Prostate gland (tissue), 2 donors: ENCODE measurements around the gene VSIG2.

Experiments
- POLR2A ChIP-seq: fragments of 450-650 bp; IDR thresholded peaks from one replicate; pipeline ENCODE4 v1.6.1; 2016; ENCODE audit warnings: antibody characterized with exemption, mild to moderate bottlenecking
- POLR2AphosphoS5 ChIP-seq: sonication (generic); formaldehyde crosslinking; IDR thresholded peaks from one replicate; pipeline ENCODE4 v1.6.1; 2017; ENCODE audit warnings: antibody characterized with exemption
- TF ChIP-seq, protein P1 (sequence below), 4 experiments: fragments of 200-600 bp in 2 of 4; fragments of 450-650 bp in 2 of 4; sonication (generic) in 2 of 4; IDR thresholded peaks; 1 replicate in 3 of 4; 2 replicates in 1 of 4; pipeline ENCODE4 v1.5.1; 2016 to 2019; ENCODE audit warnings: antibody characterized with exemption in 4 of 4, mild to moderate bottlenecking in 2 of 4, moderate library complexity in 2 of 4

GRCh38 chr11:124766156-124766555 is 14.1 kb upstream of the VSIG2 start:
- TF ChIP-seq POLR2AphosphoS5: no peak
- no peak for TF ChIP-seq POLR2A
- TF ChIP-seq, protein P1, sequence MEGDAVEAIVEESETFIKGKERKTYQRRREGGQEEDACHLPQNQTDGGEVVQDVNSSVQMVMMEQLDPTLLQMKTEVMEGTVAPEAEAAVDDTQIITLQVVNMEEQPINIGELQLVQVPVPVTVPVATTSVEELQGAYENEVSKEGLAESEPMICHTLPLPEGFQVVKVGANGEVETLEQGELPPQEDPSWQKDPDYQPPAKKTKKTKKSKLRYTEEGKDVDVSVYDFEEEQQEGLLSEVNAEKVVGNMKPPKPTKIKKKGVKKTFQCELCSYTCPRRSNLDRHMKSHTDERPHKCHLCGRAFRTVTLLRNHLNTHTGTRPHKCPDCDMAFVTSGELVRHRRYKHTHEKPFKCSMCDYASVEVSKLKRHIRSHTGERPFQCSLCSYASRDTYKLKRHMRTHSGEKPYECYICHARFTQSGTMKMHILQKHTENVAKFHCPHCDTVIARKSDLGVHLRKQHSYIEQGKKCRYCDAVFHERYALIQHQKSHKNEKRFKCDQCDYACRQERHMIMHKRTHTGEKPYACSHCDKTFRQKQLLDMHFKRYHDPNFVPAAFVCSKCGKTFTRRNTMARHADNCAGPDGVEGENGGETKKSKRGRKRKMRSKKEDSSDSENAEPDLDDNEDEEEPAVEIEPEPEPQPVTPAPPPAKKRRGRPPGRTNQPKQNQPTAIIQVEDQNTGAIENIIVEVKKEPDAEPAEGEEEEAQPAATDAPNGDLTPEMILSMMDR (IDR thresholded peaks at IDR 0.05): no peak
